ENCODE measurements around the gene CAT. TPM values are rescaled to one million over a fixed set of nuclear protein-coding genes. Genes with fewer than 3 reads are reported as not detected.

The CAT gene
- total and polyA plus RNA-seq, 9 of the 15 experiments (the other 6 are each of a cell fraction or from before 2014, with no cell fraction given) = 86.7 to 183 (median 114) TPM

DNA sequence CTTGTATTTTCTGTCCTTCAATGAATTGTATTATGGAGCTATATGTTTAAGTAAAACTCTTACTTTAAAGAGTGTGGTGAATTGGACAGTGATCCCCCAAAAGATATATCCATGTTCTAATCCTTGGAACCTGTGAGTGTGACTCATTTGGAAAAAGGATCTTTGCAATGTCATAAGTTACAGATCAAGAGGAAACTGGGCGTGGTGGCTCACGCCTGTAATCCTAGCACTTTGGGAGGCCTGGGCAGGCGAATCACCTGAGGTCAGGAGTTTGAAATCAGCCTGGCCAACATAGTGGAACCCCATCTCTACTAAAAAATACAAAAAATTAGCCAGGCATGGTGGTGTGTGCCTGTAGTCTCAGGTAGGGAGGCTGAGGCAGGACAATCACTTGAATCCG, 38.1 kb downstream of the CAT start:
- FAIRE-seq = no peak
- Histone ChIP-seq H3K27ac (ENCODE audit: extremely low read depth, low read depth, low read length) (no peak overlapping the region), H3K79me2 (ENCODE audit: control insufficient read depth, insufficient read depth, low read length) (no peaks in the 10 kb centered on the region), H3K36me3 (ENCODE audit: control insufficient read depth, insufficient read depth, low read length) (peaks cover 13% of the 10 kb centered on the region; the same call in 2 of the 3 replicates), H2AFZ (ENCODE audit: low read depth, low read length) (no peak overlapping the region), H3K9ac (ENCODE audit: insufficient read depth in 1 of 2, low read depth in 2 of 2, low read length in 2 of 2) (no peak overlapping the region), H3K9me1 (ENCODE audit: control insufficient read depth, insufficient read depth, low read length) (no peaks in the 10 kb centered on the region), H3K4me2 (ENCODE audit: insufficient read depth, low read length) (no peak overlapping the region), H3K4me3 (no peak overlapping the region), H4K20me1 (replicated peaks; ENCODE audit: control insufficient read depth, insufficient read depth, low read length) (no peaks in the 10 kb centered on the region), H3K4me1 (replicated peaks in 1 of 2; ENCODE audit: control insufficient read depth in 2 of 2, insufficient read depth in 2 of 2, low read length in 2 of 2) (no peaks in the 10 kb centered on the region), H3K9me3 (replicated peaks; ENCODE audit: control insufficient read depth, insufficient read depth, low read depth, low read length) (no peaks in the 10 kb centered on the region), H3K27me3 (ENCODE audit: control insufficient read depth in 2 of 2, insufficient read depth in 2 of 2, low read length in 2 of 2) (peaks cover 12 to 13% of the 10 kb centered on the region in 2 experiments; a peak in 4 of 5 replicates)
- no peak for DNase-seq (ENCODE audit: extremely low read depth in 1 of 4, low spot score in 3 of 4)
- ChIA-PET CTCF (ENCODE audit: low intra/inter-chr PET ratio) (no interaction called here), POLR2A (interaction anchor here (0.7 kb wide), 1 partner anchor 997 kb away, joined by 3 read pairs; no protein-coding TSS in a partner anchor)
- intact Hi-C loops (cut with micrococcal nuclease) (no loop called here), in situ Hi-C loops (cut with MboI) (loop anchor here (25.0 kb wide), 1 partner anchor 665 kb away; no protein-coding TSS in a partner anchor)
- no peak for TF ChIP-seq DPF2 (IDR thresholded peaks at IDR 0.05)
- no peak for TF ChIP-seq ZFPM2 (CRISPR knock-in tag; IDR thresholded peaks at IDR 0.05)
- no peak for TF ChIP-seq CBFA2T2 (conservative IDR thresholded peaks at IDR 0.05)
- TF ChIP-seq, protein P1, sequence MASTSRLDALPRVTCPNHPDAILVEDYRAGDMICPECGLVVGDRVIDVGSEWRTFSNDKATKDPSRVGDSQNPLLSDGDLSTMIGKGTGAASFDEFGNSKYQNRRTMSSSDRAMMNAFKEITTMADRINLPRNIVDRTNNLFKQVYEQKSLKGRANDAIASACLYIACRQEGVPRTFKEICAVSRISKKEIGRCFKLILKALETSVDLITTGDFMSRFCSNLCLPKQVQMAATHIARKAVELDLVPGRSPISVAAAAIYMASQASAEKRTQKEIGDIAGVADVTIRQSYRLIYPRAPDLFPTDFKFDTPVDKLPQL (IDR thresholded peaks at IDR 0.05; ENCODE audit: extremely low read depth, insufficient read length) = no peak
- no peak for TF ChIP-seq TBP (optimal IDR thresholded peaks at IDR 0.05; ENCODE audit: low read depth, low read length)
- no peak for TF ChIP-seq ZBTB7A (IDR thresholded peaks at IDR 0.05; ENCODE audit: borderline replicate concordance, control insufficient read depth, low read depth, low read length)
- no peak for TF ChIP-seq ZNF23 (CRISPR knock-in tag; IDR thresholded peaks at IDR 0.05)
- no peak for TF ChIP-seq PML (IDR thresholded peaks at IDR 0.05; ENCODE audit: low read length)
- TF ChIP-seq ZNF695 (CRISPR knock-in tag; IDR thresholded peaks at IDR 0.05) = no peak
- TF ChIP-seq PPARD (CRISPR knock-in tag; IDR thresholded peaks at IDR 0.05) = no peak
- TF ChIP-seq, protein P2, sequence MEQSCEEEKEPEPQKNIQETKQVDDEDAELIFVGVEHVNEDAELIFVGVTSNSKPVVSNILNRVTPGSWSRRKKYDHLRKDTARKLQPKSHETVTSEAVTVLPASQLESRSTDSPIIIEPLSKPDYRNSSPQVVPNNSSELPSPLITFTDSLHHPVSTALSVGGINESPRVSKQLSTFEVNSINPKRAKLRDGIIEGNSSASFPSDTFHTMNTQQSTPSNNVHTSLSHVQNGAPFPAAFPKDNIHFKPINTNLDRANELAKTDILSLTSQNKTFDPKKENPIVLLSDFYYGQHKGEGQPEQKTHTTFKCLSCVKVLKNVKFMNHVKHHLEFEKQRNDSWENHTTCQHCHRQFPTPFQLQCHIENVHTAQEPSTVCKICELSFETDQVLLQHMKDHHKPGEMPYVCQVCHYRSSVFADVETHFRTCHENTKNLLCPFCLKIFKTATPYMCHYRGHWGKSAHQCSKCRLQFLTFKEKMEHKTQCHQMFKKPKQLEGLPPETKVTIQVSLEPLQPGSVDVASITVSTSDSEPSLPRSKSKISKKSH (CRISPR knock-in tag; IDR thresholded peaks at IDR 0.05) = no peak
- no peak for TF ChIP-seq HDAC8 (tag; IDR thresholded peaks at IDR 0.05)
- TF ChIP-seq HNRNPK (IDR thresholded peaks at IDR 0.05; ENCODE audit: low read depth, low read length, poor library complexity, severe bottlenecking) = no peak
- TF ChIP-seq, protein P3, sequence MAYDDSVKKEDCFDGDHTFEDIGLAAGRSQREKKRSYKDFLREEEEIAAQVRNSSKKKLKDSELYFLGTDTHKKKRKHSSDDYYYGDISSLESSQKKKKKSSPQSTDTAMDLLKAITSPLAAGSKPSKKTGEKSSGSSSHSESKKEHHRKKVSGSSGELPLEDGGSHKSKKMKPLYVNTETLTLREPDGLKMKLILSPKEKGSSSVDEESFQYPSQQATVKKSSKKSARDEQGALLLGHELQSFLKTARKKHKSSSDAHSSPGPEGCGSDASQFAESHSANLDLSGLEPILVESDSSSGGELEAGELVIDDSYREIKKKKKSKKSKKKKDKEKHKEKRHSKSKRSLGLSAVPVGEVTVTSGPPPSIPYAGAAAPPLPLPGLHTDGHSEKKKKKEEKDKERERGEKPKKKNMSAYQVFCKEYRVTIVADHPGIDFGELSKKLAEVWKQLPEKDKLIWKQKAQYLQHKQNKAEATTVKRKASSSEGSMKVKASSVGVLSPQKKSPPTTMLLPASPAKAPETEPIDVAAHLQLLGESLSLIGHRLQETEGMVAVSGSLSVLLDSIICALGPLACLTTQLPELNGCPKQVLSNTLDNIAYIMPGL (CRISPR knock-in tag; IDR thresholded peaks at IDR 0.05) = no peak
- BruUV-seq (replicated peaks) = no TSS peak
- ATAC-seq = no peak
- WGBS (ENCODE audit: insufficient coverage, low coverage, missing lambda C conversion rate) = 9% methylated on average over 3 of the region's 4 CpGs
